Measurements from ENCODE around the gene NAA80.
"Not testable (repeated sequence)": the region's sequence is repeated elsewhere in the genome, so short reads cannot be mapped to it uniquely, and the experiment has no call there.

Gene NAA80

DNA sequence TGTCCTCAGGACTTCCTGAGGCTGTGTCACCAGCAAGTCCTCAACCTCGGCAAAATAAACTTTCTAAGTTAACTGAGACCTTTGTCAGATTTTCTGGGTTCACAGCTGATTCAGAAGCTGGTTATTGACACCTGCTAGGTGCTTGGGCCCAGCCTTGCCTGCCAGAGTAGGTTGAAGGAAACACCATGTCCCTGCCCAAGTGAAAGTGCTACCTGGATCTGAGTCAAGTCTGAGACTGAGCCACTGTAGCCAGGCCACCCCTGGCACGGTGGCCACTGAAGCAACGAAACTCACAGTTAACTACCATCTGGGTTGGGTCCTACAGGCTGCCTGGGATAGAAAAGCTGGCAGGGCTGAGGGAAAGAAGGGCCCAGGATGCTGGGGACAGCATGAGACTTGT is 15.1 kb upstream of the NAA80 start:
- no peak for DNase-seq (ENCODE audit: low read depth, low spot score)

DNA sequence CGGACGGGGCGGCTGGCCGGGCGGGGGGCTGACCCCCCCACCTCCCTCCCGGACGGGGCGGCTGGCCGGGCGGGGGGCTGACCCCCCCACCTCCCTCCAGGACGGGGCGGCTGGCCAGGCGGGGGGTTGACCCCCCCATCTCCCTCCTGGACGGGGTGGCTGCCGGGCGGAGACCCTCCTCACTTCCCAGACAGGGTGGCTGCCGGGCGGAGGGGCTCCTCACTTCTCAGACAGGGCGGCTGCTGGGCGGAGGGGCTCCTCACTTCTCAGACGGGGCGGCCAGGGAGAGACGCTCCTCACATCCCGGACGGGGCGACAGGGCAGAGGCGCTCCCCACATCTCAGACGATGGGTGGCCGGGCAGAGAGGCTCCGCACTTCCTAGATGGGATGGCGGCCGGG is 12.8 kb upstream of the NAA80 start:
- not testable (repeated sequence) for DNase-seq (ENCODE audit: low read depth, low spot score)

DNA sequence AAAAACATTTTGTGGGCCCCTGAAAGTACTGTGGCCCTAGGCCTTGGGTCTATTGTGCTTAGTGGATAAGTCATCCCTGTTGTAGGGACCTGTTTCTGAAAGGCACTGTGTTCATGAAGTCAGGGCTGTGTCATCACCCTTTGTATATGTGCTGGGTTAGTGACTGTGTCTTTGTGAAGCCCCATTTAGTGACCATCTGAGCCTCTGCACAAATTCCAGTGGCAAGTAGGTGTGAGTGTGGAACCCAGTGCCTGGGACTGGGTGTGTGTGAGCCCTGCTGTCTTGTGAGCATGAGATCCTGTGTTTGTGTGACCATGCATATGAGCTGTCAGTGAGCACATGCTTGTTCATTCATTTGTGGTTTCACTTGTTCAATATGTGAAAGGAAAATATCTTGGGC is 5.4 kb upstream of the NAA80 start:
- no peak for DNase-seq (ENCODE audit: low read depth, low spot score)

DNA sequence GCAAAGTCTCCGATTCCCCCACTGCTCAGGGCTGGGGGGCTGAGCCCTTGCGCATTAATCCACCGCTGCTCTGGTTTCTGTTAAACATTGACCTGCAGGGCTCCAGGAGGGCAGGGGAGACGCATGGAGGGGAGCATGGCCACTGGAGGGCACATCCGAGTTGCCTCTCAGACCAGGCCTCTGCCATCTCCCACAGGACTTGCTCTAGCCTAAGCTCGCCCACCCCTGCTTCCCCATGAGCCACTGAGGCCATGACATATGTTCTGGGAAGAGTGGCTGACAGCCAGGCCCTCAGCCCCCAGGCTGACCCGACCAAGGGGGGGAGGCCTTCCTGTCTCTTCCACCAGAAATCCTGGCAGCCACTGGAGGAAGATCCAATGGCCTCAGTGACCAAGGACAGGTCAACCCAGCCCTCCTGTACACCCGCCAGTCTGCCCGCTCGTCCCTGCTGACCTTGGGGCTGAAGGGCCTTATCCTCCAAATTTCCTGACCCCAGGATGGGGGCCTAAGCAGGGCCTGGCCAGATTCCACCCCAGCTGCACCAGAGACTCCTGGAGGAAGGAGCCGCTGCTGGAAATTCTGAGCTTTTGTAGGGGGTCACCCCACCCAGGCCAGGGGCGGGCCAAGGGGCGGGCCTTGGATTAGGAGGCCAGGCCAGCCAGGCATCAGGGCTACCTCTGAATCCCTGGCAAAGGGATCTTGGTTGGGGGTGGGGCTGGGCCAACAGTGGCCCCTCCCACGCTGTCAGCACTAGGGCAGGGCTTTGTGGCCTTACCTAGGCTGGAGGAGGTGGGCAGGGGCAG is 4.0 kb upstream of the NAA80 start, which contains the start of gene HYAL1:
TSS of gene HYAL1 (minus strand) at position 562 of the 803 bp plus-strand sequence. CDS start 618 bp downstream, outside the sequence.
- DNase-seq (ENCODE audit: low read depth, low spot score): no peak

DNA sequence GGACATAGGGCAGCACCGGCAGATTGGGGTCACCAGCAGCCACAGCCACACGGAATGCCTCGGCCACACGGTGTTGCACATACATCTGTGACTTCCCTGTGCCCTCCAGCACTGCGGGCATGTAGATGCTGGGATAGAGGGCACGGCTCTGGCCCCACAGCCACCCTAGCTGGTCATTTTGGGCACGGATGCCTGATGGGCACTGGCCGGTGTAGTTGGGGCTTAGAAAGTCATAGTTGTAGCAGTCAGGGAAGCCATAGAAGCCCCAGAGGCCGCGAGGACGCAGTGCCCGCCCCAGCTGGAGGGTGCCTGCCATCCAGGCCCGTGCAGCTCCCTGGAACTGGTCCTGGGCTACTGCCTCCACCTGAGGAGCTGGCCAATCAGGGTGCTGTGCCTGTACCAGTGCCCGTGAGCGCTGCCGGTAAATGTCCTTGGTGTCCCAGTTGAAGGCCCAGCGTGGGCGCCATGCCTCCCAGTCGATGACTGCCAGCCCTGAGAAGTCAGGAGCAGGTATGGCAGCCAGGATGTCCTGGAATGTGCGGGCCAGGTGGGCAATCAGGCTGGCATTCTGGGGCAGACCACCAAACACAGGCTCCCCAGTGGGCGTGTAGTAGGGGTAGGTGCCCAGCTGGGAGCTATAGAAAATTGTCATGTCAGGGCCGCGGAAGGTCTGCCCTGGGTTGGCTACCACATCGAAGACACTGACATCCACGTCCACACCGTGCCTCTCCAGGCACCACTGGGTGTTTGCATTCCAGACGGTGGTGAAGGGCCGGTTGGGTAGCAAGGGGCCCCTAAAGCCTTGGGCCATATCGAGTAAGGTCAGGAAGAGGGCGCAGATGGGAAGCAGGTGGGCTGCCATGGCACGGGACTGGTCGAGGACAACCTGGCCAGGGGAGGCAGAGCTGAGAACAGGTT is 3.1 kb upstream of the NAA80 start:
- DNase-seq (ENCODE audit: low read depth, low spot score): no peak

DNA sequence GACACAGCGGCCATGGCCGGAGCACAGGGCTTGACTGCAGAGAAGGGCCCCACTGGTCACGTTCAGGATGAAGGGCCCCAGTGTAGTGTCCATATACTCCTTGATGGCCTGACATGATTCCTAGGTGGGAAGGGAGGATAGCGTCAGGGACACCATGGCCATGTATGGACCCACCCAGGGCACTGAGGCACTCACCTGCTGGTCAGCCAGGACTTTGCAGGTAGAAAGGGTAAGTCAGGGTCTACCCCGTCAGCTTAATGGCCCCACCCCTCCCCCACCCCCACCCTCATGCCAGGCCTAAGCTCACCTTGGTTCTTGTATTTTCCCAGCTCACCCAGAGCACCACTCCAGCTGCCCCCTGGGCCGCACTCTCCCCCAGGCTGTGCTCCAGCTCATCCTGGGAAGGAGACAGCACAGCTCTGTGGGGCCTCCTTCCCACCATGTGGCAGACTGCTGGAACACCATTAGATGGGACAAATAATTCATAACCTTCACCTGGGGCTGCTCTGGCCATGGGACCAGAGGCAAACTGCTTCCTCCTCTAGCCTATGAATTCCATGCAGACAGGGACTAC is 1.6 kb upstream of the NAA80 start:
- no peak for DNase-seq (ENCODE audit: low read depth, low spot score)

DNA sequence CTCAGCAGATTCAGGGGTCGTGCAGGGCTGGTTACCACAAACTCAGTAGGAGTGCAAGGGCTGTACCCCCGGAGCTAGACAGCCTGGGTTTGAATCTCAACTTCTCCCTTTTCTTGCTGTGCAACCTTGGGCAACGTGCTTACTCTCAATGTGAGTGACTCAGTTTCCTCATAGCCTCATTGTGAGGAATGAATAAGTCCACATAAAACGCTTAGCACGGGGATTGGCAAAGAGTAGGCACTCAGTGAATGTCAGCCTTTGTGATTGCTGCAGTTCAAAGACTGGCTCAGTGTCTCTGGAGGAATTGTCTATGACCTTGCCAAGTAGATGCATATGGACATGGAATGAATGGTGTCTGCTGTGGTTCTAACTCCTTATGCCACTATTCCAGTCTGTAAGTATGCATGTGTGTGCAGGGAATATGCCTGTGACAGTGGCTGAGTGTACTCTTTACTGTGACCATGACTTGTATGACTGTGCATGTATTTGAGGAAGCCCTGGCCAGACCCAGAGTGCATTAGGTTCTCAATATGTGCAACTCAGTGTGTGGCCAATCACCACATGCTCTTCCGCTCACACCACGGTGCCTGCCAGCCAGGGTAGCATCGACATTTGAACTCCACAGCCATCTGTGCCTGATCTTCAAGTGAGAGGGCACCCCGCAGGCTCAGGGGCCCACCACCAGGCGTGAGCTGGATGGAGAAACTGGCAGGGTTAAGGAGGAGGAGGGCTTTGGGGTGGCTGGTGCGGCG is 900 bp upstream of the NAA80 start:
- no peak for DNase-seq (ENCODE audit: low read depth, low spot score)

DNA sequence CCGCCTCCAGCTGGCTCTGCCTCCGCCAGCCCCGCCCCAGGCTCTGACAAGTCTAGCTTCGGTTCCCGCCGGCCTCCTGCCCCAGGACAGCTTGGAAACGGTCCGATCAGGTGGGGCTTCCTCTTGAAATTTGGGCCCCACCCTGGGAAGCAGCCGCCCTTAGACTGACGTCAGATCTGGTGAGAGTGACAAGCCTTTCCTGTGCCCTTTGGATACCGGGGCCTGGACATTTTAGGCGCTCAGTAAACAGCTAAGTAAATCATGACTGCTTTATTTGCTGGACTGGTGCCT is 378 bp upstream of the NAA80 start:
- no peak for DNase-seq (ENCODE audit: low read depth, low spot score)

DNA sequence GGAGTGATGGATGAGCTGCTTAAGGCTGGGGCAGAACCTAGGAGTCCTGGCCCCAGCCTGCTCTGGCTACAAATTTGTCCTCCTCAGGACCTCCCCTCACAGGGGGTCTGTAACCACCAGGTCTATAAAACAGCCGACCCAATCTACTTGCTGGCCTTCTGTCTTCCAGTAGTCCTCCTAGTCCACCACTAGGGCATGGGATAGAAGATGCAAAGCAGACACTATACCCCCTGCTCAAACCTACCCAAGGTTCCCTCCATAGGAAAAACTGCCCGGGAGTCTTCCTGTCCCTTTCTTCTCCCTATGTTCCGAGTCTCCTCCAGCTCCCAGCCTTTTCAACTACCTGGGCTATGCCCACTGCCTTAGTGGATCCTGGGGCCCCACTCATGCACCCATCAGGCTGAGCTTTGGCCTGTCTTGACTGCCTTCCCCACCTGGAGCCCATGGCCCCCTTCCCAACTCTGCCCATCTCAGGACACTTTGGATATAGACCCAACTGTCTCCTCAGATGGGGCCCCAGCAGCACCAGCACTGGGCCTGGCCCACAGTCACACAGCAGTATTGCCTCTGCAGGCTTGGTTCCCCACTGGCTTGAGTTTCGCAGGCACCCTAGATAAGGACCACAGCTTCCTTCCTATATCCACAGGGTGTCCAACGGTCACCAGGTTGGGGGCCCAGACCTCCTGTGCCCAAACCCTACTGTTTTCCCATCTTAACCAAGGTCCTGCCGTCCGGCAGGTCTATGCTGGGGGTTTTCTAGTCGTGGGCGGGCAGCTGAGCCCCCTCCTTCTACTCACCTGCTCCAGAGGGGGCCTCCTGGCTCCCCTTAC is 1.1 kb downstream of the NAA80 start:
- no peak for DNase-seq (ENCODE audit: low read depth, low spot score)

DNA sequence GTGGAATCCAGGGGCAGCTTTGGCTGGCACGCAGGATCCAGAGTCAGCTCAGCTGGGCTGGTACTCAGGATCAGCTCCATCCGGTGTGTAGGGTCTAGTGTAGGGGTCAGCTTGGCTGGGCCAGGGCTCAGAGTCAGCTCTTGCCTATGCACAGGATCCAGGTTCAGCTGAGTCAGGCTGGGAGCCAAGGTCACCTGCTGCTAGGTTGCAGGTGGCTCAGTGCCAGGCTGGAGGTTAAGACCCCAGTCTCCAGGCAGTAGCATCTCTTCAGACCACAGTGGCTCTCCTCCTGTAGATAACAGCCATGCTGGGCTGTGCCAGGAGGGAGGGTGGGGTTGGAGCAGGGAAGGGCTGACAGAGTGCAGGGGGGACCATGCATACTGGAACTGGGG is 1.8 kb downstream of the NAA80 start:
- no peak for DNase-seq (ENCODE audit: low read depth, low spot score)

DNA sequence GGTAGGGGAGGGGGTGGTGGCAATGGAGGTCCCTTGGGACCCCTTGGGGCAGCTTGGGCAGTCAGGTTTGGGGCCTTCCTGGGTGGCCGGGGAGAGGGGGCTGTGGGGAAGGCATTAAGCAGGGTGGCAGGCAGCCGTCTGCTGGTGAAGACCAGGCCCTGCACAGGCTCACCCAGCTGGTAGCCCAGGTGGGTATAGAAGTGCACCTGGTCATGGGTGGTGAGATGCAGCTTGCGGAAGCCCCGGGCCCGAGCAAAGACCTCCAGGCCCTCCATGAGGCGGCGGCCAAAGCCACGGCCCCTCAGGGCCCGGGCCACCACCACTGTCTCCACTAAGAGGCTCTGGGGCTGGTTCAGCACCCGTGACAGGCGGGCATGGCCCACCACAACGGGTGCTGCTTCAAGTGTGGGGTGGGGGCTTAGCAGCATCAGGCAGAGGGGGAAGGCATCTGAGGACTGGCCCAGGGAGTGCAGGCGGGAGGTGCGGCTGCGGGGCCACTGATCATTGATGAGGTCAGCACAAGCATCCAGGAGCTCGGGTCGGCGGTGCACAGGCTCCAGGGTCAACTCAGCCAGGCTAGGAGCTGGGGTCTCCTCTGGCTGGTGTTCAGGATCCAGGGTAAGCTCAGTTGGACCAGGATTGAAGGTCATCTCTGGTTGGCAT is 2.4 kb downstream of the NAA80 start:
- DNase-seq (ENCODE audit: low read depth, low spot score): no peak

DNA sequence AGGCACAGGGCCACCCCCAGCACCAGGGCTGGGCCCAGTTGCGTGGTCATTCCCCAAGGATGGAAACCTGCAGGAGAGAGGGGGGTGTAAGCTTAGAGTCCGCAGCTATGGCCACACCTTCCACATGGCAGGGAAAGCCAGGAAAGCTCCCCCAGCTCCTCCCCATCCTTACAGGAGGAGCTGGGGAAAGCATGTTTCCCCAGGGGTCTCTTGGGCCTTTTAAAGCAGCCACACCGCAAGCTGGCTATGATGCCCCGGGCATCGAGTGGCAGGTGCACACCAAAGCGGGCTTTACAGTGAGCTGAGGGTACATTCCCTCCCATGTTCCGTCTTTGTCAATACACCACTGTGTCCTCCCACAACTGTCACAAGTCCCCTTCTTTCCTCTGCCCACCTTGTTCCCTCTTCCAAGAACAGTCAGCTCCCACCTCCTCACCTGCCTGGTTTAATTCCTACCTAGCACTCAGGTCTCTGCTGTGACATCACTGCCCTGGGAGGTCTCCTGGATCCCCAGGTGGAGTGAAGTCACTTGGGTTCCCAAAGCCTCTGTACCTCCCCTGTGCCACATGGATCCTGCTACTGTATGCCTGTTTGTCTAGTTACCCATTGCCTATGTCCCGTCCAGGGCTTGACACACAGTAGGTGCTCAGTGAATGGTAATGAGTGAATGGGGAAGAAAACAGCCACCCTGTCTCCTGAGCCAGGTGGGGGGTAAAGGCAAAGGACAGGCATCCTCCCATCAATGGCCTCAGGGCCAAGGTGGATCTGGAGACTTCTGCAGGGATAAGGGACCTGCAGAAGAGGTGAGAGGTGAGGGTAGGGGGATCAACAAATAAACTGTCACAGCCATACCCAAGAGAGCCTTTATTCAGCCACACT is 3.4 kb downstream of the NAA80 start:
- DNase-seq (ENCODE audit: low read depth, low spot score): no peak

DNA sequence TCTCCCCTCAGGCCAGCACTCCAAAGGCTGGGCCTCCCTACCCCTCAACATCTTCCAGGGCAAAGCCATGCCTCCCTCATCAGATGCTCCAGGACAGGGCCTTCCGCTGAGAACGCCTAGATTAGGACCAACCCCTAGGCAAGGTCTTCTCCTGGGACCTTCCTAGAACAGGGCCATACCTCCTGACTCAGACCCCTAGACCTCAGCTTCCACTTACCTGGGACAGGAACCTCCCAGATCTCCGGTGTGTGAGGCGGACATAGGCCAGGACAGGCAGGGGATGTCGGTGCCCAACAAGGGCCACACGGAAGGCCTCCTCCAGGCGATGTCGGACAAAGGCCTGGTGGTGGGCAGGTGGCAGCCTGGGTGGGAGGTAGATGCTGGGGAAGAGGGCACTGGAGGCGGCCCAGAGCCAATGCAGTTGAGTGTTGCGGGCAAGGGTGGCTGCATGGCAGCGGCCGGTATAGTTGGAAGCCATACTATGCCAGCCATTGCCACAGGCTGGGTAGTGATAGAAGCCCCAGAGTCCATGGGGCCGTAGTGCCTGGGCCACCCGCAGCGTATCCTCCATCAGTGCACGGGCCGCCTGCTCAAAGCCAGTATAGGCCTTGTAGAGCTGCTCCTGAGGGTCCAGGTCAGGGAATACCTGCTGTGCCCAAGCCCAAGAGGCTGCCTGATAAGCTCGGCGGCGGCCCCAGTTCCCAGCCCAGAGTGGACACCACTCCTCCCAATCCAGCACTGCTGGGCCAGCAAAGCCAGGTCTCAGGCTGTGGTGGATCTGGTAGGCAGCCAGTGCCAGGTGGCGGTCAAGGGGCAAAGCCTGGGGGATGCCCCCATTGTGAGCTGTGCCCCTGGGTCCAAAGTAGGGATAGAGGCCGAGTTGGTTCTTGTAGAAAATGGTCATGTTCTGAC is 4.5 kb downstream of the NAA80 start:
- DNase-seq (ENCODE audit: low read depth, low spot score): no peak

DNA sequence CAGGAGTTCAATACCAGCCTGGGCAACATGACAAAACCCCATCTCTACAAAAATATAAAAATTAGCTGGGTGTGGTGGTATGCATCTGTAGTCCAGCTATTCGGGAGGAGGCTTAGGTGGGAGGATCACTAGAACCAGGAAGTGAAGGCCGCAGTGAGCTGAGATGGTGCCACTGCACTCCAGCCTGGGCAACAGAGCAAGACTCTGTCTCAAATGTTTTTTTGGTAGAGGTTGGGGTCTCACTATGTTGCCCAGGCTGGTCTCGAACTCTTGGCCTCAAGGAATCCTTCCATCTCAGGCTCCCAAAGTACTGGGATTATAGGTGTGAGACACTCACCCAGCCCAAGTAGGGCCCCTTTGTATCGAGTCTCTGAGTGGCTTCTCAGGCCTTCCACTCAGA is 5.1 kb downstream of the NAA80 start:
- DNase-seq (ENCODE audit: low read depth, low spot score): no peak

DNA sequence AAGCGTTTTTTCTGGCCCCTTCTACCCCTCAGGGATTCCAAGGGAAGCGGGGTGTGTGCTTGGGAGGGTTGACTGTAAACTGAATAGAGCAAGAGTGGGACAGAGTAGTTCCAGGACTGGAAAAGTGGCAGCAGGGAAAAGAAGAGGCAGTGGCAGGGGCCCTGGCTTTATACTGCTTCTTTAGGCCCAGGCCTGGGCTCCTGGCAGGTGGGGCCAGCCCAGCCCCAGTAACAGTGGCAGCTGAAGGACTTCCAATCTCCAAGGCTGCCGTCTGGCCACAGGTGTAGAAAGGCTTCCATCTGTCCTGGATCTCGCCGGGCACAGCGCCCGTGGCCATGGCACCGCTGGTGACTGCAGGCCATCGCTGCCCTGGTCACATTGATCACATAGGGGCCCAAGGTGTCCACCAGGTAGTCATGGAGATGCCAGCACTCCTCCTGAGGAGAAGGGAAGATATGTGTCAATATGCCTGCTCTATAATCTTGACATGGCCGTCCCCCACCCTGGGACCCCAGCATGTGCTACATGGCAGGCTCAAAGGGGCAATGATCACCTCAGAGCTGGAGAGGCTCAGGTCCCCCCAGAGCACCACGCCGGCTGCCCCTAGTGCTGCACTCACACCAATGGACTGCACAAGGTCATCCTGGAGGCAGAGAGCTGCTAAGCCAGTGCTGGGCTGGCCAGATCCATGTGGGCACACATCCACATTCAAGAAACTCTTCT is 6.0 kb downstream of the NAA80 start:
- no peak for DNase-seq (ENCODE audit: low read depth, low spot score)

DNA sequence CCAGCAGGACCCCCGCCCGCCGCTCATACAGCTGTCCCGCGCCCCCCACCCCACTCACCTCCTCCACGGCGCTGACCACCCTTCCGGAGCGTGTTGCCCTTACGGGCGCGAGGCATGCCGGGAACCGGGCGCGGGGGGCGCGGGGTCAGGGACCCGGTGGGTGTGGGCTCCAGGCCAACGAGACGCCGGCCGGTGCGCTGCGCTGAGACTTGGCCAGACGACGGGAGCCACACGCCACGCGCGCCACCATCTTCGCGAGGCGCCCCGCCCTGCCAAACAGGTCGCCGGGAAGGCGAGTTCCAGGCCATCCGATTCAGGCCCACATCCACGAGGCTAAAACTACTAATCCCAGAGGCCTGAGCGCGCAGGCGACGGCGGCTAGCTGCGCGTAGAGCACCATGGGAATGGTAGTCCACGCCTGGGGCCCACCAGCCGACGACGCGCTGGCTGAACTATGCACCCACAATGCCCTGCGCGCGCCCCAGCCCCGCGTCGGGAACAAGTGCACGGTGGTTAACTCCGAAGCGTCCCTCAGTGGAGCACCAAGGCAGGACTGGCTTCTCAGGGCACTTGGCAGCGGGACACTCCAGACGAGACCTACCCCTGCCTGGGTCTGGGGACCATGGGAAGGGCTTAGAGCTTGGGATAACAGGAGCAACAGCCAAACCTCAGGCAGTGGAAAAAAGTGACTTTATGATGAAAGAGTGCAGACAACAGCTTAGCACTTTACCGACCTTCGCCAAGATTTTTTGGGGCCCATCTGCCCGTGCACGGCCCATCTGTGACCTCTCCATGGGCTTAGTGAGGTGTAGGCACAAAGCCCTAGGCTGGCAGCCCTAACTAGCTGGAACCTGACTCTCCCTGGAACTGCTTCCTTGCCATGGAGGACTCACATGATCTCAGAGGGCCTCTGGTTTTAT is 6.8 kb downstream of the NAA80 start, which contains the start of gene IFRD2:
TSS of gene IFRD2 (minus strand) at position 271 of the 920 bp plus-strand sequence. CDS start at position 116, 155 bp downstream.
- peak; percentile 89 for DNase-seq (ENCODE audit: low read depth, low spot score)
